GM20431 (cell line): ENCODE results near the gene C14orf39.
"Not testable (repeated sequence)": the region's sequence is repeated elsewhere in the genome, so short reads cannot be mapped to it uniquely, and the experiment has no call there.

ENCODE experiments used
- in situ Hi-C: fragments of 300-500 bp; cut with MseI, MboI; formaldehyde crosslinking; loops from one replicate; pipeline ENCODE4 v1.15.0; 2020; ENCODE audit warnings: low sequenced_read_pairs; ENCODE audit not compliant: unreplicated experiment

C14orf39 gene

DNA sequence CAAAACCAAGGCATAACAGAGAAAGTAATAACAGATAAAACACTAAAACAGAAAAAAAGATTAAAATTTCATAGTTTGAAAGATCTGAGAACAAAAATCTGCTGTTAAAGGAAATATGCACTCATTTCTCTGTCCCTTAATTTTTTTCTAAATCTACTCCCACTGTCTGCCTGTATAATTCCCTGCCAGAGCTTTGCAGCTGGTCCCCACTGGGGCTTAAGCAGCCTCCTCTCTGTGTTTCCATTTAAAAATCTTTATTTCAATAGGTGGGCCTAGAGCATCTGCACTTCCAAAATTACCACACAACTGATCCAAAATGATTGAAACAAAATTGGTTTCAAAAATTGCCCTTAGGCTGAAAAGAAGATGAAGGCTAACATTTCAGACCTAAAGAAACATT is 16.7 kb upstream of the C14orf39 start:
- in situ Hi-C loops: no loop called here

GRCh38 chr14:60495946-60496345 is 10.1 kb upstream of the C14orf39 start:
- in situ Hi-C loops: no loop called here

DNA sequence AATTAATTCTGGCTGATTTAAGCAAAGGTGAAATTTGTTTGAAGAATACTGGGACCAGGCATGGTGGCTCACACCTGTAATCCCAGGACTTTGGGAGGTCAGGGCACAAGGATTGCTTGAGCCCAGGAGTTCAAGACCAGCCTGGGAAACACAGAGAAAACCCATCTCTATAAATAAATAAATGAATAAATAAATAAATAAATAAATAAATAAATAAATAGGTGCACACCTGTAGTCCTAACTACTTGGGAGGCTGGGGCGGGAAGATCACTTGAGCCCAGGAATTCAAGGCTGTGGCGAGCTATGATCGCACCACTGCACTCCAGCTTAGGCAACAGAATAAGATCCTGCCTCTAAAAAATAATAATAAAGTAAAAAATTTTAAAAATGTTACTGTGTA is 4.4 kb upstream of the C14orf39 start:
- in situ Hi-C loops: no loop called here

DNA sequence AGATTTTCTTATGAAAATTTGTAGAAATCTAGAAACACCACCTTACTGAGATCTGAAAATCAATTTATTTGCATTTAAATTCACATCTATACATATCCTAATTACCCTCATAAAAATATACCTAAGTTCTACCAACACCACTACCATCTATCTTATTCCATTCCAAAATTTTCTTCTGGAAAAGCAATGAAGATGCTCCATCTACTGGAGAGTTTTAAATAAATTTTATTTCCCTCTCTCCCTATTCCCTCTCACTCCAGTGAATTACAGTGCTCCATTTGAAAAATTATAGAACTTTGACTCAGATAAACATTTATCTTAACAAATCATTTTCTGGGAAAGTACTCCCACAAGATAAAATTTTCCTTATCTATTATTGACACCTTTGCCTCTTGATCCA is 2.3 kb upstream of the C14orf39 start:
- in situ Hi-C loops: no loop called here

DNA sequence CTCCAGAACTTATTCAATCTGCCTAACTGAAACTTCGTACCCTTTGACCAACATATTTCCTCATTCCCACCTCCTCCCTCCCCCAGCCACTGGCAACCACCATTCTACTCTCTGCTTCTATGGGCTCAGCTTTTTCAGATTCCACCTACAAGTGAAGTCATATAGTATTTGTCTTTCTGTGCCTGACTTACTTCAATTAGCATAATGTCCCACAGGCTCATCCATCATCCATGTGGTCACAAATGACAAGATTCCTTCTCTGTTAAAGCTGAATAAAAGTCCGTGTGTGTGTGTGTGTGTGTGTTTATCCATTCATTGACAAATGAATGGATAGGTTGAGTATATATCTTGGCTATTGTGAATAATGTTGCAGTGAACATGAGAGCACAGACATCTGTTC is 1.3 kb upstream of the C14orf39 start:
- in situ Hi-C loops: no loop called here

- in situ Hi-C loops: no loop called here
These were observed 736 bp downstream of the C14orf39 start for GRCh38 chr14:60485057-60485597.

DNA sequence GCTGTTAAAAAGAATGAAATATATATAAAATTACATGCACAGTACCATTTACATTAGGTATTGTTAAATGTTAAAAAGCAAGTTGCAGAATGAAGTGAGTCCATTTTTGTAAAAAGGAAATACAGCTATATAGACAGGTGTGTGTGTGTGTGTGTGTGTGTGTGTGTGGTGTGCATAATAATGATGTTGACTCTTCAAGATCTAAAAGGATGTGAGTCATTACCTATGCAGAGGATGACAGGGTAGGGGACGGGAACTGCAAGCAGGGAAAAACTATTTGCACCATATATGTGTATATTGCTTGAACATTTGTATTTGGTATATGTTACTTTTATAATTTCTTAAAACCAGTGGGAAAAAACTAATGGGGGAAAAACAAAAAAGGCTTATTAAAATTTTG is 3.1 kb downstream of the C14orf39 start:
- in situ Hi-C loops: no loop called here

GRCh38 chr14:60480248-60480647 is 5.6 kb downstream of the C14orf39 start:
- in situ Hi-C loops: not testable (repeated sequence)

- in situ Hi-C loops: no loop called here
These were observed 30.0 kb downstream of the C14orf39 start for GRCh38 chr14:60455875-60456274.

DNA sequence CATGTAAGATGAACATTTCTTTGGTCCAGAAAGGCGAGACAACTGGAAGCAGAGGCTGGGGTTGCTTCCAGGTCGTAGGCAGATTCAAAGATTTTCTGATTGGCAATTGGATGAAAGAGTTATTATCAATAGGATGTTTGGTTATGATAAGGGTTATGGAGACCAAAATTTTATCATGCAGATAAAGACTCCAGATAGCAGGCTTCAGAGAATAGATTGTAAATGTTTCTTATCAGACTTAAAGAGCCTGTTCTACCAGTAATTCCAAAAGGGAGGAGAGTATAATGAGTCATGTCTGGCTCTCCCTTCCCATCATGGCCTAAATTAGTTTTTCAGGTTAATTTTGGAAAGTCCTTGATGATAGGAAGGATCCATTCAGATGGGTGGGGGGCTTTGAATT is 55.6 kb downstream of the C14orf39 start:
- in situ Hi-C loops: no loop called here

GRCh38 chr14:60420050-60420449 is 65.8 kb downstream of the C14orf39 start:
- in situ Hi-C loops: no loop called here

- in situ Hi-C loops: not testable (repeated sequence)
These were observed 88.3 kb downstream of the C14orf39 start for GRCh38 chr14:60397550-60397949.

GRCh38 chr14:60396718-60397343 is 89.0 kb downstream of the C14orf39 start:
- in situ Hi-C loops: no loop called here
